GM23248 (cell line): ENCODE measurements around the gene TAS2R5.
"Not testable (repeated sequence)": the region's sequence is repeated elsewhere in the genome, so short reads cannot be mapped to it uniquely, and the experiment has no call there.

Experiments used
- EZH2 ChIP-seq: fragments of 200-600 bp; sonication (generic); IDR thresholded peaks from 2 replicates; pipeline ENCODE4 v1.6.1; 2018; ENCODE audit warnings: antibody characterized with exemption, mild to moderate bottlenecking; ENCODE audit not compliant: insufficient read depth, poor library complexity, severe bottlenecking
- EZH2phosphoT487 ChIP-seq: fragments of 200-600 bp; sonication (generic); IDR thresholded peaks from 2 replicates; pipeline ENCODE4 v1.6.1; 2018; ENCODE audit warnings: antibody characterized with exemption, moderate library complexity, mild to moderate bottlenecking, low read depth; ENCODE audit not compliant: insufficient read depth

GRCh38 chr7:141770083-141770583 lies 19.9 kb upstream of the TAS2R5 start:
- not testable (repeated sequence) for TF ChIP-seq EZH2phosphoT487, EZH2
